ENCODE measurements around the gene TGFBR3. TPM values are rescaled to one million over a fixed set of nuclear protein-coding genes. Genes with fewer than 3 reads are reported as not detected.

Gene TGFBR3
- total RNA-seq, 1 donor from 2014 or later = 51.7 TPM

DNA sequence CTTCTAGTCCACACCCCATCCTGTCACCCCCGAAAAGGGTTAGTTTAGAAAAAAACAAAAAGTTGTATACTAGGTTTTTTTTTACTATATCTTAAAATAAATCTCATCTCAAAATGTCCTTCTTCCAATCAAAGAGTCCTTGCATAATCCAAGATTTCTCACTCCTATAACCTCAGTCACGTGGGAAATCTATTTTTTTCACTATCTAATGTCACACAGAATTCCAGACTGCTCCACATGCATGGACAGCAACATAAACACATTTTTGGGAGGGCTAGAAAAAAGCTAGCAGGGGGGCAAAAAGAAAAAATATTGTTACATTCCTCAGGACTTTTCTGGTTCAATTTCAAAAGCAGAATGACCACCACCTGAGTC, 39.3 kb downstream of the TGFBR3 start:
- DNase-seq = no peak
- no peak for ATAC-seq
- H3K27ac ChIP-seq = no peak overlapping the region
- intact Hi-C loops (cut with DNase I) = no loop called here
- no peak overlapping the region for H3K4me3 ChIP-seq
- no peaks in the 10 kb centered on the region for H3K36me3 ChIP-seq
- TF ChIP-seq, protein P1, sequence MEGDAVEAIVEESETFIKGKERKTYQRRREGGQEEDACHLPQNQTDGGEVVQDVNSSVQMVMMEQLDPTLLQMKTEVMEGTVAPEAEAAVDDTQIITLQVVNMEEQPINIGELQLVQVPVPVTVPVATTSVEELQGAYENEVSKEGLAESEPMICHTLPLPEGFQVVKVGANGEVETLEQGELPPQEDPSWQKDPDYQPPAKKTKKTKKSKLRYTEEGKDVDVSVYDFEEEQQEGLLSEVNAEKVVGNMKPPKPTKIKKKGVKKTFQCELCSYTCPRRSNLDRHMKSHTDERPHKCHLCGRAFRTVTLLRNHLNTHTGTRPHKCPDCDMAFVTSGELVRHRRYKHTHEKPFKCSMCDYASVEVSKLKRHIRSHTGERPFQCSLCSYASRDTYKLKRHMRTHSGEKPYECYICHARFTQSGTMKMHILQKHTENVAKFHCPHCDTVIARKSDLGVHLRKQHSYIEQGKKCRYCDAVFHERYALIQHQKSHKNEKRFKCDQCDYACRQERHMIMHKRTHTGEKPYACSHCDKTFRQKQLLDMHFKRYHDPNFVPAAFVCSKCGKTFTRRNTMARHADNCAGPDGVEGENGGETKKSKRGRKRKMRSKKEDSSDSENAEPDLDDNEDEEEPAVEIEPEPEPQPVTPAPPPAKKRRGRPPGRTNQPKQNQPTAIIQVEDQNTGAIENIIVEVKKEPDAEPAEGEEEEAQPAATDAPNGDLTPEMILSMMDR (IDR thresholded peaks at IDR 0.05) = no peak
- H3K27me3 ChIP-seq (ENCODE audit: low read depth) = no peaks in the 10 kb centered on the region
- peaks cover 49% of the 10 kb centered on the region for H3K4me1 ChIP-seq
- no peaks in the 10 kb centered on the region for H3K9me3 ChIP-seq

DNA sequence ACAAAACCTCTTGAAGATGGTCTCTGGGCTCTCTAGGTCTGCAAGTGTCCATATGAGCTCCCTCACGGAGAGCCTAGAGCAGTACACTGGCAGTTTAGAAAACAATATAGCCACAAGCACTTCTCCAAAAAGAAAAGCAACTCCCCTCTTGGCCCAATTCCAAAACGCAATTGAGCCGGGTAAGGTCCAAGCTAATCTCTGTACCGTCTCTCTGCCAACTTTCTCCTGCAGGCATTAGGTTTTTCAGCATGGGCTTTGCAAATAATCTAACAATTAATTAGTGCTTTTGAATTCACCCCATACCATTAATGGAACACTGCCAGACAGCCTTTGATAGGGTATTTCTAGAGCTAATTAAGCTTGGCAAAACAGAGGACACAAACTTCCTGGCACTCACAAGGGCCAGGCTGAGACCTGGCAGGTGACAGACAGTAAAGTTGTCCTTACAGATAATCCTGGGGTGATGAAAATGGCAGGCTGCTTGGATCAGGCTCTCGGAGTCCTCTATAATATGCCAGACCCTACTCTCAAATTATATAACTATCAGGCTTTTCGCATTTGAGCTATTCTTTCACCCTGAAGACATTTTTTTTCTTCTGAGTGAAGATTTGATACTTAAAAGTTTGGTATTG, 39.8 kb downstream of the TGFBR3 start:
- TF ChIP-seq, protein P1 (IDR thresholded peaks at IDR 0.05) = no peak
- DNase-seq (no peak), ATAC-seq (peak; percentile 56 to 72)
- Histone ChIP-seq H3K4me3 (no peak overlapping the region), H3K9me3 (no peaks in the 10 kb centered on the region), H3K27ac (peak overlapping the region; percentile 68), H3K36me3 (no peaks in the 10 kb centered on the region), H3K4me1 (peaks cover 44% of the 10 kb centered on the region), H3K27me3 (ENCODE audit: low read depth) (no peaks in the 10 kb centered on the region)
- intact Hi-C loops (cut with DNase I) = no loop called here

DNA sequence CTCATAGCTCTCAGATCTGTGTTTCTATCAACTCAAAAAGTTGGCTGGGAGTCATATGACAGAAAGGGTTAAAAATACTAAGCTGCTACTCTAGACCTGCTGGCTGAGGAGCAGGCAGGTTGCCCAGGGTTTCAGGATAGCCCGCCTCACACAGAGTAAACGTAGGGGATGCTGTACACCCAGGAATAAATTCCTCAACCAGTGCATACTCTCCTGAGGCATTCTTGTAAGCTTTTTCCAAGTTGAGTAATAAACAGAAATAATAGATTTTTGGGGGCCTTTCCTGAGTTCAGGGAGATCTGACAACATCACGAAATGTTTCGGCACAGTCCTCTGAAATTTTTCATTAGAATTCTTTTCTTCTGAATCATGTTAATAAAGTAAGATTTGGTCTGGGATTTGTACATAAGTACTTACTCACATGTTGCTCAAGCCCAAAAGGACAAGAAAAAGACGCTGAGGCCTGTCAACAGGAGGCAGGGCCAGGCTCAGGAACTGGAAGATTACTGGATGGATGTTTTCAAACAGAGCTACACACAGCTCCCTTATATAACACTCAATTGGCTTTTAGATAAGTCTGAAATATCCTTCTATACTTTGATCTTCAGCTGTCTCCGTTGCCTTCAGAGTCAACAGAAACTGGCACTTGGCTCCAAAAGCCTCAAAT, 41.0 kb downstream of the TGFBR3 start:
- ATAC-seq (peak; percentile 87 to 92), DNase-seq (no peak)
- Histone ChIP-seq H3K36me3 (no peaks in the 10 kb centered on the region), H3K27ac (peak overlapping the region; percentile 68), H3K9me3 (no peaks in the 10 kb centered on the region), H3K4me3 (no peak overlapping the region), H3K4me1 (peaks cover 34% of the 10 kb centered on the region), H3K27me3 (ENCODE audit: low read depth) (no peaks in the 10 kb centered on the region)
- intact Hi-C loops (cut with DNase I) = no loop called here
- TF ChIP-seq, protein P1 (IDR thresholded peaks at IDR 0.05) = no peak

DNA sequence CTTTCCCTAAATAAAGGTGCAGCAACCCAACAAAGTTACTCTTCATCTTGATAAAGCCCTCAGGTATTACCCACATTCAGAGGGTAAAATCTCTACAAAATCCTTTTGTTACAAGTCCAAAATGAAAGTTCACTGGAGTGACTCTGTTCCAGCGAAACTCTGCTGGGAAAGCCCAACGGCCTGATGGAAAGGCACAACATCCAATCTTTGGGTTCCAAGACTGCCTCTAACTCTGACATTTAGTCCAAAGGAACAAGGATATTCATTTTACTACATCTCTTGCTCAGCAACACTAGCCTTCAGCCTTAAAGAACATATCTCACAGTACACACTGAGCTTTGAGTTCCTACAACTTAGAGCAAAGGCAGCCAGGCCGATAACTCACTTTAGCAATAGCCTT, 42.1 kb downstream of the TGFBR3 start:
- Histone ChIP-seq H3K36me3 (no peaks in the 10 kb centered on the region), H3K9me3 (no peaks in the 10 kb centered on the region), H3K4me1 (peaks cover 34% of the 10 kb centered on the region), H3K27ac (peak overlapping the region; percentile 68), H3K27me3 (ENCODE audit: low read depth) (no peaks in the 10 kb centered on the region), H3K4me3 (no peak overlapping the region)
- DNase-seq (no peak), ATAC-seq (no peak)
- intact Hi-C loops (cut with DNase I) = no loop called here
- TF ChIP-seq, protein P1 (IDR thresholded peaks at IDR 0.05) = no peak

DNA sequence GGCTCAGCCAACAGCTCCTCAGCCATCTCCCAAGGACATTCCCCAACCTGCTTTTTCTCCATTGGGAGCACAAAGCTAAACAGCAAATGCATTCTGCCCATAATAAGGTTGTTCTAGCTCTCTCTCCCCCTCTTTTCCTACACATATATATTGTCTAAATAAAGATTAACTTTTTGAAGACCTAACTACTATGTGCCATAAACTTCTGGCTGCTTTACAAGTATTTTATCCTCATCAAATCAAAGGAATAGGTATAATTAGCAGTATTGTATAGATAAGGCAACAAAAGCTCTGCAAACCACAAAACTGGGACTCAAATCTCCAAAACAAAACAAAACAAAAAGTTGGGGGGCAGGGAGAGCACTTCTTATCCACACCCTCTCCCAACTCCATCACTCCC, 43.4 kb downstream of the TGFBR3 start:
- no peak overlapping the region for H3K27ac ChIP-seq

More for the DNA sequence above, 43.4 kb downstream of the TGFBR3 start:
- DNase-seq (no peak), ATAC-seq (no peak)
- Histone ChIP-seq H3K4me3 (no peak overlapping the region), H3K36me3 (no peaks in the 10 kb centered on the region), H3K4me1 (peaks cover 27% of the 10 kb centered on the region), H3K27me3 (ENCODE audit: low read depth) (no peaks in the 10 kb centered on the region), H3K9me3 (no peaks in the 10 kb centered on the region)
- TF ChIP-seq, protein P1 (IDR thresholded peaks at IDR 0.05) = no peak
- intact Hi-C loops (cut with DNase I) = no loop called here
